CD4-positive, alpha-beta T cell treated with Interleukin-4 for 1 hour (primary cell): ENCODE results near the gene ZBTB5.
A peak's percentile ranks its signal among the peaks of the same experiment; 100 is the strongest.

ENCODE experiments used
- DNase-seq, 2 donors: peaks; one replicate each; pipeline ENCODE4 v3.0.0-alpha.2; 2020 to 2022

The ZBTB5 gene

DNA sequence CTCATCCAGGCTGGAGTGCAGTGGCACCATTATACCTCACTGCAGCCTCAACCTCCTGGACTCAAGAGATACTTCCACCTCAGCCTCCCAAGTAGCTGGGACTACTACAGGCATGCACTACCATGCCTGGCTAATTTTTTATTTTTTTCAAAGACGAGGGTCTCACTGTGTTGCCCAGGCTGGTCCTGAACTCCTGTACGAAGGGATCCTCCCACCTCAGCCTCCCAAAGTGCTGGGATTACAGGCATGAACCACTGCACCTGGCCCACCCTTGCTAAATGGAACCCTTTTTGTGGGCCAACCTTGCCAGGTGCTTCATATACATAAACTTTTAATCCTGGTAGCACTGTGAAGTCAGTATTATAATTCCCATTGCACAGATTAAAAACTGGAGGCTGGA, 41.7 kb downstream of the ZBTB5 start:
- DNase-seq = no peak

DNA sequence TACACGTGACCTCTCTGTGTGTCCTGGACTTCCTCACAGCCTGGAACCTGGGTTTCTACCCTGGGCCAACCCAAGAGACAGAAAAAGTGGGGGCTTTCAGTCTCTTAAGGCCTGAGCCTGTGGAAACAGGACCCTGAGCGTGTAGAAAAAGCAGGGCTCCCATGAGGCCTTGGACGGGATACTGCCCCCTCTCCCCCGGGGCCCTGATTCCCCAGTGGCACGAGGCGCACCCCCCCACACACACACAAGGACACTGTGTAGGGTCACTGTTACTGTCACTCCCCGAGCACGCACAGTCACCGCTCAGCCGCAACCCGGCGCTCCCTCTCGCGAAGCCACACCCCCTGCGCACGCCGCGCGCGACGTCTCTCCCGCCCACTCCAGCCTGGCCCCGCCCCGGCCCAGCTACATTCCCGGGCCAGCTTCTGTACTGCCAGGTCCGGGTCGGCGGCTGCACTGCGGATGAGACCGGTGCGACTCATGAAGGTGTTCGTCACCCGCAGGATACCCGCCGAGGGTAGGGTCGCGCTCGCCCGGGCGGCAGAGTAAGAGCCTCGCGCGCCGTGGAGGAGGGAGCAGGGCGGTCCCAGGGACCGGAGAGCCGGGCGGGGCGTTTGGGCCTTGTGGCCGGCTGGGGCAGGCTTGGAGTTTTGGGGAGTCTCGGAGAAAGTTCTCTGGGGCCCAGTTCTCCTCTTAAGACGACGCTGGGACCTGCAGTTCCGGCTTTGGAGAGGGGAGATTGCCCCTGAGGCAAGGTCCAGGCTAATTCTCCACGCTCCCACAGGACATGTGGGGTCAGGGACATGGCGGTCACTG, 42.8 kb downstream of the ZBTB5 start, which contains the start of gene GRHPR:
Gene GRHPR, plus strand, starts transcription at position 408 of the 816 bp plus-strand sequence. Its CDS starts 55 bp downstream, at position 463.
- peak; percentile 85 to 88 for DNase-seq

DNA sequence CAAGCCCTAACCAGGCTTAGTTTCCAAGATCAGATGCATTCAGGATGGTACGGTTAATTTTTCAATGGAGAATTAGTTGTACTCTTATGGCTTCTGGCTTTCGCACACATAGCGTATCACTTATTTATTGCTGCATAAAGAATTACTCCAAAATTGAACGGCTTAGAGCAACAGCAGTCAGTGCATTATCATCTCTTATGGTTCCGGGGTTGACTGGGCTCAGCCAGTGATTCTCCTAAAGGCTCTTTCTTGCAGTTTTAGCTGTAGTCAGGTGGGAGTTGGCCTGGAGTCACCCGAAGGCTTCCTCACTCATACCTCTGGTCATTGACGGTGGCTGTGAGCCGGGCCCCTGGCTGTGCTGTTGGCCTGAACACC, 43.3 kb downstream of the ZBTB5 start:
- DNase-seq = no peak

- DNase-seq = no peak
Measured at GRCh38 chr9:37420271-37421215, 44.7 kb downstream of the ZBTB5 start.

- no peak for DNase-seq
Measured at GRCh38 chr9:37419204-37419603, 46.0 kb downstream of the ZBTB5 start.

- DNase-seq = no peak
Measured at GRCh38 chr9:37417857-37418618, 47.2 kb downstream of the ZBTB5 start.

DNA sequence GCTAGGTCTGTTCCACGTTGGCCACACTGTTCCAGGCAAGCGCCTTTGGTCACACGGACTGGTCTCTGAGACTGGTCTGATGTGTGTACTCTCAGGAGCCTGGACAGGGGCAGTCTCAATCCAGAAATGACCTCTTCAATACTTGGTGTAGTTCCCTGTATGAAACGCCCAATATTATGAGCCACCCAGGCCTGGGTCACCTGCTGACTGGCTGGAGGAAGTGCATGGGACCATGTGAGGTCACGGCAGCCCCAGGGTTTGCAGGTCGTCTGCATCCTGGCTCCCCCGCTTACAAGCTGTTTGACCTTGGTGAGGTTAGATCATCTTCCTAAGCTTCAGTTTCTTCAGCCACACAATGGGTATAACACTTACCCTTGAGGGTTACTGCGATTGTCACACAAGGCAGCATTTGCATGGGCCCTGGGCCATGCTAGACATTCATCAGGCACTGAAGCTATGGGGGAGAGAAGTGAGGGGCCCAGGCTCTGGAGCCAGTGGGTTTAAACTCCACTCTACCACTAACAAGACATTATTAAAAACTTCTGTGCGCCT, 47.9 kb downstream of the ZBTB5 start:
- DNase-seq = no peak

GRCh38 chr9:37415011-37415719, 50.1 kb downstream of the ZBTB5 start:
- DNase-seq = peak; percentile 75 to 82

GRCh38 chr9:37414503-37414943, 50.7 kb downstream of the ZBTB5 start:
- no peak for DNase-seq

- no peak for DNase-seq
Measured at GRCh38 chr9:37413311-37413710, 51.9 kb downstream of the ZBTB5 start.

DNA sequence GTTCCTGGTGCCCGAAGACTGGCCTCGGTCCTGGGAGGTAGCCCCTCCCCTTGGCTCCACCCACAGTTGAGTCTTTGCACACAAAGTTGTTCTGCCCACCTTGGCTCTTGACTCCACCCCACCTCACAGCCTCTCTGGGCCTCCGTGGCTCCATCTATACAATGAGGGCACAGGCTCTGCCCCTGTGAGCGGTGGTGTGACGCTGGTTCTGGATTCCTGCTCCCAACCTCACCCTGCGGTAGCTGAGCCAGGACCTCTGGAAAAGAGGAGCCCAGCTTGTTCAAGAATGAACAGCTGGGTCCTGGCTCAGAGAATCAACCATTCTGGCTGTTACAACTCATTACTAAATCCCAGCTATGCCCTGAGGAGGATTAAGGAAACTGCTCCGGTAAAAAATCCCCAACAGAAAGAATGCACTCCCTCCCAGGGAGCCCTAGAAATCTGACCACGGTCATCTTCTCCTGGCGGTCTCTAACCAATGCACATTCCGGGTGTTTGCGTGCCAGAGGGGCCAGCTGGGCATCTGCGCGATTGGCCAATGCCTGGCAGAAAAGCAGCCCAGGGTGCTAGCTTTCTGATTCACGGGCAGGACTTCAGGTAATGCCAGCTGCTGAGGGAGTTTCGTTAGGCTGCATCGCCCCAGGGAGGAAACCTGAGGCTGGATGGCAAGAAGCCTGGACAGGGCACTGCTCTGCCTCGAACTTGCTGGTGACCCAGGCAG, 52.7 kb downstream of the ZBTB5 start:
- DNase-seq = no peak

DNA sequence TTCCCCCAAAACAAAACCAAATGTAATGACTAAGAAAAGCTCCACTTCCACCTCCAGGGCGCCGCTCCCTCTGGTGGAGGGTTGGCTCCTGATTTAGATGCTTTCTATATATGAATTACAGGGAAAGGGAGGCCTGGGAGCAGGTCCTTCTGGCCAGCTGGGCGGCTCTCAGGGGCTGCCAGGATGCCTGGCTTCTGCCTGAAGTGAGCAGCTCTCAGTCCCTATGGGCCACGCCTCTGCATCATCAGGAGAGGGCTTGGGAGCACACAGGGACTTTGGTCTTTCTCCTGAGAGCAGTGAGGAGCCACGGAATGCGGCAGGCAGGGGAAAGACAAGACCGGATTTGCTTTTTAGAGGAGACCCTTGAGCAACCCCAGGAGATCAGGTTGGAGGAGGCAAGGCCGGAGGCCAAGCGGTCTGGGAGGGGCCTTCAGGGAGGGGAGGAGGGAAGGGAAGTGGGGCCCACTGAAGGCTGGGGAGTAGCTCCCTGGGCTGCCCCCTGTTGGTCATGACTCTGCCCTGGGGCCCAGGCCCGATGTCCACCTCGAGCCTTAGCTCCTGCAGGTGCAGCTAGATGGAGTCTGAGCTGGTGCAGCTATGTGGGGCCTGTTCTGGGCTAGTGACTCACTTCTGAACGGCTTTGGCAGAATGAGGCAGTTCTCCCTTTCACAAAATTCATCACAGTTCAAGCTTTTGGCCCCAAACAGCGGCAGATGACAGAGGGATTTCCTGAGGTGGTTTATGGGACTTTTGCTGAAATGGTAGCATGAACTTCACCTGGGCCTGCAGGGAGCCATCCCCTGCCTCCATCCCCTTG, 54.1 kb downstream of the ZBTB5 start:
- DNase-seq = no peak

- DNase-seq = no peak
Measured at GRCh38 chr9:37410354-37410861, 54.8 kb downstream of the ZBTB5 start.

GRCh38 chr9:37408933-37409710, 56.1 kb downstream of the ZBTB5 start:
- peak; percentile 80 to 91 for DNase-seq

DNA sequence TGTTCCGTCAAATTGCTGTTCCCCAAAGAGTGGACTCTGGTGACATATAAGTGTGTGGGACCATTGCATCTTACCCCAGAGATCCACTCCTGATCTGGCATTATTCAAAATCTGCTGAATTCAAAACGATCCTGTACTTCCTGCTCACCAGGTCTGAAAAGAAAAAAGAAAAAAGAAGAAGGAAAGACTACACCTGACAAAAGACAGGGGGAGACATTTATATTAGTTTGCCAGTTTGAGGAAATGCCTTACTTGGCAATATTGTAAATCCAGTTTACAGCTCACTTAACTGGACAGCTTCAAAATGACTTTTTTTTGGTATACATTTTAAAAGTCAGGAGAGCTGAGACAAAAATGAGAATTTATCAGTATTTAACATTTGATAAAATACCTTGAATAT, 57.8 kb downstream of the ZBTB5 start:
- no peak for DNase-seq

- DNase-seq = no peak
Measured at GRCh38 chr9:37406603-37407401, 58.4 kb downstream of the ZBTB5 start.

- DNase-seq = no peak
Measured at GRCh38 chr9:37405764-37406380, 59.4 kb downstream of the ZBTB5 start.

DNA sequence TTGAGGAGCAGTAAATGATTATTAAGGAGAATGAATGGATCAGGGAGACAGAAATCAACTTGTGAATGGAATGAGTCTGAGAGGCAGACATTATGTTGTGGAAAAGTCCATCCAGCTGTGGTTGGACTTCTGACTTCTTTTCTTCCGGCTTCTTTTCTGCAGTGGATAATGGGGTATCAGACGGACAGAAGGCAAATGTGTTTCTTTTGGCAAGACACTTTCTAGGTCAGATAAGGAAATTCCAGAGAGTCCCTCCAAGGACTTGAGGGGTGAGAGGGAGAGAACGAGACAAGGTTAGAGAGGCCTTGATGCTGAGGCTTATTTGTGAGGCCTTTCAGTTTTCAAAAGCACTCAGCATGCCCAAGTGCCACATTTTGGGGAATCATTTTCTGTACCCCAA, 59.9 kb downstream of the ZBTB5 start:
- no peak for DNase-seq
